ENCODE results near the gene TMEM95.

TMEM95 gene

GRCh38 chr17:7329997-7330637 is 24.8 kb upstream of the TMEM95 start:
- TF ChIP-seq PPARA (CRISPR knock-in tag; IDR thresholded peaks at IDR 0.05; ENCODE audit: borderline replicate concordance) (no peak), ZNF565 (CRISPR knock-in tag; conservative IDR thresholded peaks at IDR 0.05; ENCODE audit: low read depth) (no peak), CSDC2 (CRISPR knock-in tag; IDR thresholded peaks at IDR 0.05) (no peak), TCF4 (CRISPR knock-in tag; IDR thresholded peaks at IDR 0.05; ENCODE audit: borderline replicate concordance) (no peak), CREB5 (CRISPR knock-in tag; IDR thresholded peaks at IDR 0.05; ENCODE audit: low read depth) (no peak), PATZ1 (CRISPR knock-in tag; IDR thresholded peaks at IDR 0.05; ENCODE audit: borderline replicate concordance) (no peak), TSHZ2 (CRISPR knock-in tag; IDR thresholded peaks at IDR 0.05) (no peak), BACH2 (CRISPR knock-in tag; IDR thresholded peaks at IDR 0.05; ENCODE audit: borderline replicate concordance) (no peak), RARB (CRISPR knock-in tag; IDR thresholded peaks at IDR 0.05) (no peak), ESRRG (CRISPR knock-in tag; IDR thresholded peaks at IDR 0.05) (no peak), CSRNP3 (CRISPR knock-in tag; IDR thresholded peaks at IDR 0.05) (no peak), ZFP3 (CRISPR knock-in tag; IDR thresholded peaks at IDR 0.05) (no peak), SNAI2 (CRISPR knock-in tag; IDR thresholded peaks at IDR 0.05) (no peak), GLIS3 (CRISPR knock-in tag; IDR thresholded peaks at IDR 0.05) (no peak), ISL1 (CRISPR knock-in tag; IDR thresholded peaks at IDR 0.05) (no peak), ZNF8 (CRISPR knock-in tag; IDR thresholded peaks at IDR 0.05) (no peak)
- peak; percentile 89 for ATAC-seq

DNA sequence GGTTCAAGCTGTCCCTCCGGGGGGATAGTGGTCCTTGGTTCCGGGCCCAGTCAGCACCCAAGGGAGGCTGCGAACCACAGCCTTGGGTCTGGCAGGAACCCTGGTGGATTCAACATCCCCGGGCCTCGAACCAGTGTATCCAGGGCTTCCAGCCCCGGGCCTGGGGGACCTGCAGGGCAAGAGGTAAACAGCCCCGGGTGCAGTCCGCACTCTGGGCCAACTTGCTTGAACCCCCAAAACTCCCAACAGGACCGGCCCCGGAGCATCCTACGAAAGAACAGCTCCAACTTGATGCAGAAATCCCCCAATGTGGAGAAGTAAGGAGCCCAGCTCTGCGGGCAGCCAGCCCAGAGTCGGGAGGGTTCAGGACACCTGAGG is 24.3 kb upstream of the TMEM95 start:
- ATAC-seq: no peak
- TF ChIP-seq CSDC2 (CRISPR knock-in tag; IDR thresholded peaks at IDR 0.05) (no peak), CSRNP3 (CRISPR knock-in tag; IDR thresholded peaks at IDR 0.05) (no peak), TOX (CRISPR knock-in tag; IDR thresholded peaks at IDR 0.05; ENCODE audit: borderline replicate concordance) (no peak), ISL1 (CRISPR knock-in tag; IDR thresholded peaks at IDR 0.05) (no peak), TSHZ2 (CRISPR knock-in tag; IDR thresholded peaks at IDR 0.05) (no peak), ARNTL (CRISPR knock-in tag; IDR thresholded peaks at IDR 0.05; ENCODE audit: borderline replicate concordance, low read depth) (no peak), ZFP3 (CRISPR knock-in tag; IDR thresholded peaks at IDR 0.05) (no peak), POU6F1 (CRISPR knock-in tag; IDR thresholded peaks at IDR 0.05; ENCODE audit: borderline replicate concordance, low read depth) (no peak), ZFP30 (CRISPR knock-in tag; IDR thresholded peaks at IDR 0.05) (no peak), CREB5 (CRISPR knock-in tag; IDR thresholded peaks at IDR 0.05; ENCODE audit: low read depth) (no peak), PATZ1 (CRISPR knock-in tag; IDR thresholded peaks at IDR 0.05; ENCODE audit: borderline replicate concordance) (no peak), GLIS3 (CRISPR knock-in tag; IDR thresholded peaks at IDR 0.05) (no peak), ZNF565 (CRISPR knock-in tag; conservative IDR thresholded peaks at IDR 0.05; ENCODE audit: low read depth) (no peak), BACH2 (CRISPR knock-in tag; IDR thresholded peaks at IDR 0.05; ENCODE audit: borderline replicate concordance) (no peak), PPARA (CRISPR knock-in tag; IDR thresholded peaks at IDR 0.05; ENCODE audit: borderline replicate concordance) (no peak), ESRRG (CRISPR knock-in tag; IDR thresholded peaks at IDR 0.05) (no peak)
